Measurements from ENCODE around the gene MED12L.

MED12L gene

DNA sequence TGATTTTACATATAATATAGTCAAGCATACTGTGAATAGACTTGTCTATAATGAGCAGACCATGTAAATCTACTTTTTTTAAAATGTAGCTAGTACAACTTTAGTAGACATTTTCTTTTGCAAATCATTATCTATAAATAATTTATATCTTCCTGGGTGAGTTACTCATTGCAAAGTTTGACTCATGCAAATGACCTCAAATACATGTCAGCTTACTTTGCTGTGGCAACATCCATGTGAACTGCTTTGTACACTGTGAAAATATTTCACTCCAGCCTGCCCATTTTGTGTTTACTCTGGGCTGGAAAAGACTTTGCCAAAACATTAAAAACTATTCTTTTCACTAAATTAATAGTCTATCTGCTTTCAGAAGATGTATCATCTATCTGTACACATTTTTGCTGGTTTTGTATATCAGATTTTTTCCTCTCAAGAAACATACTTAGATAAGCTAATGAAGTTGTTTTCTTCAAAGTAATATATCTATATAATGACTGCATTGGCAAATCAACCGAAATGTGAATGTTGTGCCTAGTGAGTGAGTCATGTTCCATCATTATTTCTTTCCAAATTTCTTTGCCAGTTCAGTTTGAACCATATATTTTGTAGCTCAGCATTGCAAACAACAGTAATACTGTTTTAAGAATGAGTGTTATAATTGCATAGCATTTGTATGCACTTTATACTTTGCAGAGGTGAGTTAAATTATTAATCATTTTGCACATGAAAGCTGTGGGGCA lies 348.9 kb downstream of the MED12L start:
- DNase-seq: no peak

GRCh38 chr3:151436675-151437446 lies 351.4 kb downstream of the MED12L start:
- DNase-seq: no peak

DNA sequence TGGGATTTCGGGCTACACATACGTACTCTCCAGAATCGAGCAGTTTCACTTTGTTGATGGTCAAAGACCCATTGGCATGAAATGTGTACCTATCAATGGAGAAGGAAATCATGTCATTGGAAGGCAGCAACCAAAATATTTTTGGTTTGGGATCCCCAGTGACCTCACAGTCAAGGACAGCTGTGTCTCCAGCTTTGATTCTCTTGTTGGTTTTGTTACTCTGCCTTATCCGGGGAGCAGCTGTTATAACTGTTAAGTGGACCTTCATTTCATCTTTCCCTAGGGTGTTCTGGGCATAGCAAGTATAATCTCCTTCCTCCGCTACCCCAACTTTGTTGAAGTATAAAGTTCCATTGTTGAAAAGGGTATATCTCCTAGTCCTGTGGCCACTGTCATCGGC lies 352.4 kb downstream of the MED12L start:
- no peak for DNase-seq

DNA sequence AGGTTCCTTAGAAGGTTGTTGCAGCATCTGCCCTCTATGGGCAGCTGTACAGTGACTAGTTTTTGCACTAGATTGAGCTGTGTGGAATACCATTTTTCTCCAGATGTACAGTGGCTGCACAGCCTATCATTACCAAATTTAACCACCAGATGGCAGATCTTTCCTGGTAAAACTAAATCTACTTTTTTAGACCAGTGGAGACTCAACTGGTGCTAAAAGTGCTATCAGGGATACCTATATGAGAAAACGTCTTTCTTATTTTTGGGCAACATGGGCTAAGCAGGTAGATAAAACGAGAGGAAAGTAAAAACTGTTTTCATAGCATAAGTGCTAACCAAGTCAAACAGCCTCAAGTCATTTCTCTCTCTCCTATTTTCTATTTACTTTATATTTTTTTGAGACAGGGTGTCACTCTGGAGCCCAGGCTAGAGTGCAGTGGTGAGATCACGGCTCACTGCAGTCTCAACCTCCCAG lies 354.2 kb downstream of the MED12L start:
- no peak for DNase-seq

GRCh38 chr3:151440940-151441339 lies 355.5 kb downstream of the MED12L start:
- DNase-seq: no peak

DNA sequence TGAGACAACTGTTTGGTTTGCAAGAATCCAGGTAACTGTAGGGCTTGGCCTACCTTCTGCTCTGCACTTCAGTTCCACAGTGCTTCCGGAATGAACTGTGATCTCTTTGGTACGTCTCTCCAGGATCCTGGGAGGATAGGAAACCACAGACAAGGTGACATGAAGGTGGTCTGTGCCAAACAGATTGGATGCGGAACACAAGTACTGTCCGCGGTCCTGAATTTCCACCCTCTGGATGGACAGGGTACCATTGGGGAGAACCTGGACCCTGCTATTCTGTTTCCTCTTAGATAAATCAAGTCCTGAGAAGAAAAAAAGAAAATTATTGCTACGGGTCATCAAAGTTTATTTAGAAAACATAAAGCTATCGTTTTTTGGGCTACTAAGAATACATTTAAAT lies 358.1 kb downstream of the MED12L start:
- DNase-seq: no peak

DNA sequence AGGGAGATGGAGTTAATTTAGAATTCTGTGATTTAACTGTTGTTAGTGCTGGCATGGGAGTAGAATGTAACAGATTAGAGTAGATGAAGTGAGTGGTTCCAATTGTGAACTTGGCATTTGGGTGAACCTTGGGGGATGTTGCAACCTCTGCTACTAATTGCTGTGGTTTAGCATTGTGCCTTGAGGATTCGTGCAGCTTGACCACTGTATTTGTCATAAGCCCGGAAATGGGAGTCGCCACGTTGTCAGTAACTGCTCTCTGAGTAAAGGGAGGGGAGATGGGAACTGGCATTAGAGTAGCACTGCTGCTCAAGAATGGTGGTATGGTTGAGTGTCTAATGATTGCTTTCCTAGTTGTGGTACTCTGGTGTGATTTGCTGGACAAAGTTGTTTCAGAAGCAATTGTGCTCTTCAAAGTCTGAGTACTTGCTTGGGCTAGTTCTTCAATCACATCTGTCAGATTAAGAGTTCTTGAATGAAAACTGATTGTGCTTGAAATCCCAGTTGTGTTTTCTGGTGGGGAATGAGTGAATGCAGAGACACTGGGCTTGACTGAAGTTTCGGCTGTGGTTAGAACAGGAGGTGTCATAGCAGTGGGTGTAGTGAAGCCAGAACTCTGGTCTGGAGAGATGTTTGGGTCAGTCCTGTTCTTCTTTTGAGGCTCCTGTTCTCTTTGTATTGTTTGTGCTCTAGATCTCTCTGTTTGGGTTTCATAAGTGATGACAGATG lies 360.0 kb downstream of the MED12L start:
- DNase-seq: no peak

- no peak for DNase-seq
Observed at GRCh38 chr3:151446002-151446340, 360.5 kb downstream of the MED12L start.

- no peak for DNase-seq
Observed at GRCh38 chr3:151452368-151452767, 366.9 kb downstream of the MED12L start.

DNA sequence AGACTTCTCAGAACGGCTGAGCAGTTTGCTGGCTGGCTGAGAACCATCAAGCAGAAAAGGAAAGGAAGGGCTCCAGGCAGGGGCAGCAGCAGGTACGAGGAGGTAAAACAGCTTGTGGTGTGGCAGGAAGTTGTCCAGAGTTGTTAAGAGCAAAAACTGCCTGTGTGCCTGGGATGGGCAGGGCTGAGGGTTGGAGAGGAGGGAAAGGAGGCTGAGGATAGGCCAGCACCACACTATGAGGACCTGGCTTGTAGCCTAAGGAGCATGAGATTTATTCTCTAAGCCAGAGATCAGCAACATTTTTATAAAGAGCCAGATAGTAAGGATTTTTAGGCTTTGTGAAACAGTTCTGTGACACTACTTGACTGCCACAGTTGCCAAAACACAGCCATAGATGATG lies 367.4 kb downstream of the MED12L start:
- no peak for DNase-seq

- no peak for DNase-seq
Observed at GRCh38 chr3:151456065-151456464, 370.6 kb downstream of the MED12L start.

DNA sequence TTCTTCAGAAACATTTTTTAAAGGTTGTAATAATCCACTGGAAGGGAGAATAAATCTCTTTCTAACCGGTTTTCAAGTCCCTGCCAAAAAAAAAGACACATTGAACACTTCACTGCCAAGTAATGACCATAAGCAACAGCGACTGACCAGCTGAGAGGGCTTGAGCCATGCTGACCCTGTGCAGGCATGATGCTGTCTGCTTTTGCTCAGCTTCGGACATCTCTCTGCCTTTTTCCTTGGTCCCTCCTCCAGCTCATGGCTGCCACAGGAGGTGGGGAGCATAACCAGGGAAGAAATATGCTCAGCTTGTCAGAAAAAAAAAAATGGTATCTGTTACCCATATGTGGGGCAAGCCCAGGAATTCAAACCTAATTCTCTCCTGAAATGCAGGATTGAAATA lies 373.9 kb downstream of the MED12L start:
- DNase-seq: no peak

- DNase-seq: no peak
Observed at GRCh38 chr3:151460228-151460627, 374.8 kb downstream of the MED12L start.

GRCh38 chr3:151460774-151461450 lies 375.4 kb downstream of the MED12L start, which contains the start of gene IGSF10:
IGSF10 (minus strand) TSS chr3:151461061; CDS start chr3:151458709, 2,352 bp downstream.
- no peak for DNase-seq

DNA sequence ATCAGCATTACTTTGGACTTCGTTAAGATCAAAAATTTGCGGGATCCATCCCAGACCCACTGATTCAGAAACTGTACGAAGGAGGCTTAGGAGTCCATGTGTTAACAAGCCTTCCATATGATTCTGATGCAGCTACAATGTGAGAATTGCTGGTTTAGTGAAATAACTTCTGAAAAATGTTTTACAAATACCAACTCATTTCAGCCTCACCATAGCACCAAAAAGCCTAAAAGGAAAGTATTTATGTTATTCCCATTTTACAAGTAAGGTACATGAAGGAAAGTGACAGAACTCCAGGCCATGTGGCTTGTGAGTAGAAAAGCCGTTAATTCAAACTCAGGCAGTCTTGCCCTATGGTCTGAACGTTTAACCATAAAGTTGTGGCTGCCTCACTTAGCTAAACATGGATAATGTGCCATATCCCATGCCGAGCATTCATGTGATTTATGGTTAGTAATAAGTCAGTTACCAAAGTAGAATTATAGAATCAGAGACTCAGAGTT lies 376.9 kb downstream of the MED12L start:
- no peak for DNase-seq

- no peak for DNase-seq
Observed at GRCh38 chr3:151462991-151463390, 377.5 kb downstream of the MED12L start.

DNA sequence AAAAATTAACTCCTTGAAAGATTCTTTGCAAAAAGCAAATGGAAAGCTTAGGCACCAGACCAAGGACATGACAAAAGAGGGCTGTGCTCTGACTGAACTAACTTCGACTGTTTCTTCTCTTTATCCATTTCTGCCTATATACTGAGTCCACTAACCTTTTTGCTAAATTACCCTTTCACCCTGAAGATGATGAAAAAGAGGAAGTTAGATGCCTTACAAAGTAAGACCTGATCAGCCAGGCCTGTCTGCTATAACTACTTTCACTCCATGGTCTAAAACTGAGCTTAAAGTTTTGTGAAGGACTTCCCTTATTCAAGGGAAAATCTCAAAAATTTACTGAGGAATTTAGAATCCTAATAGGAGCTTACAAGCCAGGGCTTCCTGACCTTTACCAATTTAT lies 381.6 kb downstream of the MED12L start:
- DNase-seq: no peak

DNA sequence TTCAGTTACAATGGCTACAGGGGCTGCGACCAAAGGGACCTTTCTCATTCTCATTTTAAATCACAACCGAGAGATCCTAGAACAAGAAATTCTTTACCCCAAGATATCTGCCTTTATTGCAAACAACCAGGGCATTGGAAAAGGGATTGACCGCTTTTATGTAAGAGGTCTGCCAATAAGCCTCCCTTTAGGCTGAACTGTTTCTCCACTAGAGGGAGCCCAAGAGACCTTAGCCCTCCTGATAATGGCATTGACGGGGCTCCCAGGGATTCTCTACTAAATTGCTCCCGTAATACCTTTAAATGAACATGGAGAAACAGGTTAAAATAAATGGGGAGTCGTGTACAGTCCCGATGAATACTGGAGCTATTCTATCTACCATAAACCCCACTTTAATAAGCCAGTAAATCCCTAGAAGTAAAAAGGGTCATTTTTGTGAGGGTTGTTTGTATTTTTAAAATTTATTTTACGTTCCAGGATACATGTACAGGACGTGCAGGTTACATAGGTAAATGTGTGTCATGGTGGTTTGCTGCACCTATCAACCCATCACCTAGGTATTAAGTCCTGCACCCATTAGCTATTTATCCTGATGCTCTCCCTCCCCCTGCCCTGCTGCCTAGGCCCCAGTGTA lies 382.9 kb downstream of the MED12L start:
- DNase-seq: peak; percentile 40

DNA sequence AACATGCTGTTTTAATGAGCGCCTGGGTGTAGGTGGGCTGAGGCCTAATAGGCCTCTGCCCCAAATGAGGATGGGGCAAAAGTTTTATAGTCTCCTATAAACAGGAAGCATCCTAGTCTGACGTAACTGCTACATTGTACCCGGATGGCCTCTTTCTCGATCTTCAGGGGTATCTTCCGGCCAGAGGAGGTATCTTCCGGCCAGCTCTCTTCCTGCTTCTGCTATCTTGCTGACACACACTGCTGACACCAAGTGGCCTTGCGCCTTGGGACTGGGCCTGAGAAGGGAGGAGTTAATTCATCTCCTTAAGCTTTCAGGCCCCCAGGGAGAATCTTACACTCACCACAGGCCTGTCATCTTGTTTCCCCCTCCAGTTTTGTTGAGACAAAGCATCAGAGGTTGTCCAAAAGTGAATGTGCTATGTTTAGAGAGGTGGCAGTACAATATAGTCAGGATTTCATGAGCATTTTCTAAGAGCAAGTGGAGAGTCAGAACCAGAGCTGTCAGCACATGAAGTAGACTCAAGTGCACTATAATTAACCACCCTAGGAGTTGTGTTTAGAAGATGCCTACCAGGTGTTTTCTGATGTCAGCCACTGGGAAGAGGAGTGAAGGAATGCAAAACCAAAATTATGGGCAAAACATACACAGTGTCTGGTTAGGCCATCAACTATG lies 391.0 kb downstream of the MED12L start:
- DNase-seq: no peak

DNA sequence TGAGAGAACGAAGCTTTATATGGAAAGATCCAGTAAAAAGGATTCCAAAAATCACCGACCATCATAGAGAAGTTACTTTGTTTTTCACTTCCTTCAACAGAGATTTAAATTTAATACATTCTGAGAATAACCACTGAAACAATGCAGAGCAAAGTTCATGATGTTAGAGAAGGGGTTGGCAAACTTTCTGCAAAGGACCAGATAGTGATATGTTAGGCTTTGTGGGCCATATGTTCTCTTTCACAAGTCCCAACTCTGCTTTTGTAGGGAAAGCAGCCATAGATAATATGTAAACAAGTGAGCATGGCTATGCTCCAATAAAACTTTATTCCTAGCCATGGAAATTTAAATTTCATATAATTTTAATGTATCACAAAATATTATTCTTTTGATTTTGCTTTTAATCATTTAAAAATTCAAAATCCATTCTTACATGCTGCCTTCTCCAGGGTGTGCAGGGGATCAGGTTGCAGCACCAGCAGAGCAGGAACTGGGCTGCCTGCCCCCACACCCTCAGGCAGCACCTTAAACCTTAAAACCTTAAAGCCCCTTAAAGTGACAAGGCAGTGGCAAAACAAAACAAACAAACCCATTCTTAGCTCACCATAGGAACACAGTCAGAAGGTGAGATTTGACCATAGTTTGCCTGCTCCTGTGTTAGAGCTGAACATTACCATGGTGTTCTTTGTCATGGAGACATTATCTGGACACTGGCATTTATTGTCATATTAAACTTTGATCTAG lies 392.3 kb downstream of the MED12L start:
- DNase-seq: no peak

- DNase-seq: no peak
Observed at GRCh38 chr3:151478335-151478697, 392.9 kb downstream of the MED12L start.
